GM11168 (cell line): ENCODE data around the gene LIPM.

Source experiments
- in situ Hi-C: fragments of 300-500 bp; cut with MboI; formaldehyde crosslinking; loops from one replicate; pipeline ENCODE4 v1.12.0; 2022; ENCODE audit warnings: low sequenced_read_pairs; ENCODE audit not compliant: unreplicated experiment

LIPM gene

DNA sequence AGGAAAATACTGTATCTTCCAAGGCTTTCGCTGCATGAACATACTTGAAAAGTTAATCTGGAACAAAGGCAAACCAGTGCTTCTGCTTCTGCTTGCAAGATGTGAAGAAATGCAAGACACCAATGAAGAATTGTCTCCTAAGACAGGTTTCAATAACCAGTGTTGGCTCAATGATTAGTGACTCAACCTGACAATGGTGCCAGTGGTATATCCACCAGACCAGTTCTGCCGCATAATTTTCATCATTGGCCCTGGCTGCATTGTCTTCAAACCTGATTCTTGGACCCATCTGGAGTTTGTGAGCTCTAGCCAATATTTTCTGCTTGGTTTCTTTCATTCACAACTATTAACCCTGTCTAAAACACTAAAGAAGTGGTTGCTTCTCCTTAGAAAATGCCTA is 63.9 kb downstream of the LIPM start:
- in situ Hi-C loops: no loop called here

DNA sequence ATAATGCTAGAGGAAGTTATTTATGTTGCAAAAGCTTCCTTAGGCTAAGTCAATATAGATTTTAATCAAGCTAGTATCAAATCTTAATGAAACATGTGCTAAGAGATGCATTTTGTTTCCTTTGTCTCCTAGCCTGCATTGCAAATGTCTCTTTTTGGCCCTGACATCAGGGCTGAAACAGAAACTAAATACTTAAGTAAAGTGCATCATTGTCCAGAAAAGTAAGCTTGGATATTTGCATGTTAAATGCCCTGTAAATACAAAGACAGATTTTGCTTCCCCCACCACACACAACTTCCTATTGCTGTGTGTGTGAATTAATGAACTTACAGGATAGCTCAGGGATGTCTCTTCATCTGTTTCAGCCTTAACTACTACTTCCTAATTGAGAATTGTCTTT is 67.6 kb downstream of the LIPM start:
- in situ Hi-C loops: no loop called here
